Astrocyte (in vitro differentiated cells and primary cell): ENCODE measurements around the gene DNALI1. TPM values are rescaled to one million over a fixed set of nuclear protein-coding genes. Genes with fewer than 3 reads are reported as not detected.
A peak's percentile ranks its signal among the peaks of the same experiment; 100 is the strongest.

Experiments
- DNase-seq: peaks from one replicate; pipeline ENCODE4 v3.0.0-alpha.2; 2010; ENCODE audit warnings: low read depth
- FAIRE-seq: peaks from 2 replicates; lab custom pipeline; 2011; peaks lifted over from hg19 to GRCh38; lab: Jason Lieb, UNC
- H2AFZ ChIP-seq: 2 replicates; pipeline ENCODE4 v1.6.0; 2012; ENCODE audit warnings: low read depth, low read length, inconsistent platforms
- H3K27ac ChIP-seq: 2 replicates; pipeline ENCODE4 v1.5.1; 2011; ENCODE audit warnings: low read depth, low read length, inconsistent platforms
- H3K27me3 ChIP-seq: 2 replicates; pipeline ENCODE4 v1.6.0; 2011; ENCODE audit warnings: low read length, inconsistent platforms; ENCODE audit not compliant: insufficient read depth
- H3K36me3 ChIP-seq: 2 replicates; pipeline ENCODE4 v1.5.1; 2011; ENCODE audit warnings: low read length, inconsistent platforms; ENCODE audit not compliant: insufficient read depth
- H3K4me1 ChIP-seq: 2 replicates; pipeline ENCODE4 v1.5.1; 2011; ENCODE audit warnings: low read length, inconsistent platforms; ENCODE audit not compliant: insufficient read depth
- H3K4me2 ChIP-seq: 2 replicates; pipeline ENCODE4 v1.6.0; 2012; ENCODE audit warnings: low read length, inconsistent platforms
- H3K4me3 ChIP-seq: 2 replicates; pipeline ENCODE4 v1.5.1; 2011; ENCODE audit warnings: low read depth, mild to moderate bottlenecking, low read length, inconsistent platforms; ENCODE audit not compliant: insufficient read depth
- H3K79me2 ChIP-seq: 2 replicates; pipeline ENCODE4 v1.6.0; 2012; ENCODE audit warnings: mild to moderate bottlenecking, low read length, inconsistent platforms; ENCODE audit not compliant: insufficient read depth
- H3K9ac ChIP-seq: 2 replicates; pipeline ENCODE4 v1.6.0; 2012; ENCODE audit warnings: mild to moderate bottlenecking, low read length, inconsistent platforms
- H3K9me3 ChIP-seq: 2 replicates; pipeline ENCODE4 v1.5.1; 2012; ENCODE audit warnings: low read depth, mild to moderate bottlenecking, low read length, inconsistent platforms; ENCODE audit not compliant: insufficient read depth
- H4K20me1 ChIP-seq: 2 replicates; pipeline ENCODE4 v1.6.0; 2012; ENCODE audit warnings: low read length, inconsistent platforms; ENCODE audit not compliant: insufficient read depth
- H3K27ac Mint-ChIP-seq: one replicate; pipeline ENCODE4 v1.8.0; 2021; ENCODE audit warnings: mild to moderate bottlenecking, mixed read lengths; ENCODE audit not compliant: unreplicated experiment
- H3K27me3 Mint-ChIP-seq: one replicate; pipeline ENCODE4 v1.8.0; 2021; ENCODE audit warnings: low read depth, mixed read lengths; ENCODE audit not compliant: unreplicated experiment
- H3K36me3 Mint-ChIP-seq: one replicate; pipeline ENCODE4 v1.8.0; 2021; ENCODE audit warnings: low read depth, mixed read lengths; ENCODE audit not compliant: unreplicated experiment
- H3K4me1 Mint-ChIP-seq: one replicate; pipeline ENCODE4 v1.8.0; 2021; ENCODE audit warnings: low read depth, mixed read lengths; ENCODE audit not compliant: unreplicated experiment
- H3K4me3 Mint-ChIP-seq: one replicate; pipeline ENCODE4 v1.8.0; 2021; ENCODE audit warnings: mild to moderate bottlenecking, moderate library complexity, mixed read lengths; ENCODE audit not compliant: unreplicated experiment
- H3K9me3 Mint-ChIP-seq: one replicate; pipeline ENCODE4 v1.8.0; 2021; ENCODE audit warnings: mild to moderate bottlenecking, mixed read lengths; ENCODE audit not compliant: unreplicated experiment
- EZH2 ChIP-seq: IDR thresholded peaks from 2 replicates; pipeline ENCODE4 v1.6.1; 2012; ENCODE audit warnings: mild to moderate bottlenecking, low read length, inconsistent platforms; ENCODE audit not compliant: insufficient read depth
- total RNA-seq: library from RNA; stranded (reverse); gene quantifications from 2 replicates; pipeline ENCODE4 v1.2.1, GENCODE V29; 2021
- TF ChIP-seq, protein P1 (sequence below): IDR thresholded peaks from 2 replicates; pipeline ENCODE4 v1.5.1; 2011; ENCODE audit warnings: low read depth, mild to moderate bottlenecking, inconsistent platforms, low read length, moderate library complexity; ENCODE audit not compliant: insufficient read depth

Gene DNALI1
- total RNA-seq, 1 donor from 2014 or later, result 9.6 TPM

DNA sequence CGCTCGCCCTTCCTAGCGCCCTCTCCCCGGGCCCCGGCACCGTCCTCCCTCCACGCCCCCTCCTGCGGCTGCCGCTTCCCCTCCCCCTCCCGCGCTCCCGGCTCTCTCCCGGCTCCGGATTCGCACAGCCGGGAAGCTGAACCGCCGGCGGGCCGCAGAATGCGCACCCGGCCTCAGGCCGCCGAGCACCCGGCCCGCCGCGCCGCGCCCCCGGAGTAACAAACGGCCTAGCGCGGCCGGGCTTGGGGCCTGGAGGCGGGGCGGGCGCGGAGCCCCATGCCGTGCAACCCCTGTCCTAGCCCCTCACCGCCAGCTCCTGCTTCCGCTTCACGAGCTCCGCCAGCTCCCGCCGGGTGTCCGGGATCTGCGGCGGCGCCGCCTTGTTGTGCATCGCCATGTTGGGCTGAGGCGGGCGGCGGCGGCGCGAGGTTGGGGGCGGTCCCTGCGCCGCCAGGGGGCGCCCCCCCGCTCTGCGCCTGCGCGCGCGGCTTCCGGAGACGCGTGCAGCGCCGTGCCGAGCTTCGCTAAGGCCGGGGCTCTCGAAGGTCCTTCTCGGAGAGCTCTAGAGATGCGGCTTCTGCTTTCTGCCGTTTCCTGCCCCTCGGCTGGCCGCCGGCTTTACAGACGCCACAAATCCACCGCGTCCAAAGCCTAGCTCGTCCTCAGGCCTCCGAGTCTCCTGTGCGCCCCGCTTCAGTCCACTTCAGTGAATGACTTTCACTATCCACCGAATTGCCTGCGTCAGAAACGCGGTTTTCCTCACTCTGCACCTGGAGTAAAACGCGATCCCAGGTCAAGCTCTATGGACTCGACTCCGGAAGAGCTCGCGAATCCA, 42.2 kb upstream of the DNALI1 start, which contains the start of gene MEAF6:
Gene MEAF6, minus strand, starts transcription at position 417 of the 835 bp plus-strand sequence. Its CDS starts 20 bp downstream, at position 397.
- peaks cover 2% of the 10 kb centered on the region for H3K36me3 Mint-ChIP-seq
- Histone ChIP-seq H3K9ac (peak within 1 kb of the TSS; percentile 92), H3K4me1 (peaks cover 13% of the 10 kb centered on the region), H2AFZ (peak within 1 kb of the TSS; percentile 98), H3K79me2 (peaks cover 33% of the 10 kb centered on the region), H3K4me2 (peak within 1 kb of the TSS; percentile 91), H3K27ac (peak within 1 kb of the TSS; percentile 92), H3K27me3 (no peaks in the 10 kb centered on the region), H4K20me1 (peaks cover 14% of the 10 kb centered on the region), H3K4me3 (peak within 1 kb of the TSS; percentile 85), H3K36me3 (peaks cover 17% of the 10 kb centered on the region), H3K9me3 (no peaks in the 10 kb centered on the region)
- FAIRE-seq, result no peak
- peaks cover 8% of the 10 kb centered on the region for H3K4me1 Mint-ChIP-seq
- H3K27me3 Mint-ChIP-seq, result no peaks in the 10 kb centered on the region
- peak within 1 kb of the TSS; percentile 99 for H3K27ac Mint-ChIP-seq
- H3K4me3 Mint-ChIP-seq, result peak within 1 kb of the TSS; percentile 96
- H3K9me3 Mint-ChIP-seq, result no peaks in the 10 kb centered on the region
- peak; percentile 58 for DNase-seq
- no peak for TF ChIP-seq EZH2
- TF ChIP-seq, protein P1, sequence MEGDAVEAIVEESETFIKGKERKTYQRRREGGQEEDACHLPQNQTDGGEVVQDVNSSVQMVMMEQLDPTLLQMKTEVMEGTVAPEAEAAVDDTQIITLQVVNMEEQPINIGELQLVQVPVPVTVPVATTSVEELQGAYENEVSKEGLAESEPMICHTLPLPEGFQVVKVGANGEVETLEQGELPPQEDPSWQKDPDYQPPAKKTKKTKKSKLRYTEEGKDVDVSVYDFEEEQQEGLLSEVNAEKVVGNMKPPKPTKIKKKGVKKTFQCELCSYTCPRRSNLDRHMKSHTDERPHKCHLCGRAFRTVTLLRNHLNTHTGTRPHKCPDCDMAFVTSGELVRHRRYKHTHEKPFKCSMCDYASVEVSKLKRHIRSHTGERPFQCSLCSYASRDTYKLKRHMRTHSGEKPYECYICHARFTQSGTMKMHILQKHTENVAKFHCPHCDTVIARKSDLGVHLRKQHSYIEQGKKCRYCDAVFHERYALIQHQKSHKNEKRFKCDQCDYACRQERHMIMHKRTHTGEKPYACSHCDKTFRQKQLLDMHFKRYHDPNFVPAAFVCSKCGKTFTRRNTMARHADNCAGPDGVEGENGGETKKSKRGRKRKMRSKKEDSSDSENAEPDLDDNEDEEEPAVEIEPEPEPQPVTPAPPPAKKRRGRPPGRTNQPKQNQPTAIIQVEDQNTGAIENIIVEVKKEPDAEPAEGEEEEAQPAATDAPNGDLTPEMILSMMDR, result peak; percentile 38

DNA sequence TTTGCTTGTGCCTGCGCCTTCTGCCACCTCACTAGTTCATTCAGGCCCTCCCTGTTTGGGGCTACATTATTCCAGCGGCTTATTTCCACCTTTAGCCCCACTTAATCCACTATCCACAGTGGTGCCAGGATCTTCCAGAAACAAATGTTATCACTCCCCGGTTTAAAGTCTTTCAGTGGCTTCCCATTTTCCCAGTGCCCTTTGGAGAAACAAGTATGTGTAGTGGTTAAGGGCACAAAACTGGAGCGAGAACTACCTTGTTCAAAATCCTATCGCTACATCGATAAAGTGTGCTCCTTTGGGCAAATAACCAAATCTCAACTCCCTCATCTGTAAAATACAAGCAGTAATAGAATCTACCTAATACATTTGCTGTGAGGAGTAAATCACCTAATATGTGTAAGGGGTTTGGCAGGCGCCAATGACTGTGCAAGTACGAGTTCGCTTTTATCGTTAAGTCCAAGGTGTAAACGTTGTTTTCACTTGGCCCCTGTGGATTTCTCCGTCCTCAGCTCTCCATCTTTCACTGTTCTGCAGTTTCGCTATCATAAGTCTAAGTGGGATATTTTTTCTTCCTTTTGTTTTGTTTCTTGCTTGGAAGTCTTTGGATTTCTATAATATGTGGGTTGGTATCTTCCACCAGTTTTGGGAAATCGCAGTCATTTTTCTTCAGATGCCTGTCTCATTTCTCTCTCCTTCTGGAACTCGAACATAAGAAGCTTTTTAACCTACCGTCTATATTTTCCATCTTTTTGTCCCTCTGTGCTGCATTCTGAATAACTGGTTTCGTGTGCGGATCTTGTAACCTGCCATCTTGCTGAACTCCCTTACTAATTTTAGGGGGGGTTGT, 41.3 kb upstream of the DNALI1 start:
- FAIRE-seq, result no peak
- H3K4me3 ChIP-seq, result peak overlapping the region; percentile 85
- peaks cover 8% of the 10 kb centered on the region for H3K4me1 Mint-ChIP-seq

More for the DNA sequence above, 41.3 kb upstream of the DNALI1 start:
- Mint-ChIP-seq H3K27ac (peak overlapping the region; percentile 99), H3K27me3 (no peaks in the 10 kb centered on the region), H3K36me3 (peaks cover 2% of the 10 kb centered on the region), H3K4me3 (peak overlapping the region; percentile 91), H3K9me3 (no peaks in the 10 kb centered on the region)
- H3K79me2 ChIP-seq, result peaks cover 33% of the 10 kb centered on the region
- H3K36me3 ChIP-seq, result peaks cover 17% of the 10 kb centered on the region
- peak overlapping the region; percentile 92 for H3K9ac ChIP-seq
- TF ChIP-seq EZH2, result no peak
- TF ChIP-seq, protein P1, result no peak
- peaks cover 14% of the 10 kb centered on the region for H4K20me1 ChIP-seq
- no peaks in the 10 kb centered on the region for H3K9me3 ChIP-seq
- H3K27ac ChIP-seq, result peak overlapping the region; percentile 92
- peaks cover 13% of the 10 kb centered on the region for H3K4me1 ChIP-seq
- no peak for DNase-seq
- H3K4me2 ChIP-seq, result peak overlapping the region; percentile 91
- H2AFZ ChIP-seq, result peak overlapping the region; percentile 98
- no peaks in the 10 kb centered on the region for H3K27me3 ChIP-seq
